DOHH2 (cell line): Measurements from ENCODE around the gene KAT6B.

Source experiments
- EZH2phosphoT487 ChIP-seq: fragments of 200-600 bp; sonication (generic); IDR thresholded peaks from 2 replicates; pipeline ENCODE4 v1.6.1; 2017; ENCODE audit warnings: borderline replicate concordance, mild to moderate bottlenecking, antibody characterized with exemption, low read length, moderate library complexity, mixed read lengths
- TF ChIP-seq, protein P1 (sequence below): fragments of 200-600 bp; sonication (generic); IDR thresholded peaks from one replicate; pipeline ENCODE4 v1.5.1; 2014; ENCODE audit warnings: antibody characterized with exemption, mild to moderate bottlenecking, low read depth, low read length; ENCODE audit not compliant: poor library complexity, severe bottlenecking

- TF ChIP-seq, protein P1, sequence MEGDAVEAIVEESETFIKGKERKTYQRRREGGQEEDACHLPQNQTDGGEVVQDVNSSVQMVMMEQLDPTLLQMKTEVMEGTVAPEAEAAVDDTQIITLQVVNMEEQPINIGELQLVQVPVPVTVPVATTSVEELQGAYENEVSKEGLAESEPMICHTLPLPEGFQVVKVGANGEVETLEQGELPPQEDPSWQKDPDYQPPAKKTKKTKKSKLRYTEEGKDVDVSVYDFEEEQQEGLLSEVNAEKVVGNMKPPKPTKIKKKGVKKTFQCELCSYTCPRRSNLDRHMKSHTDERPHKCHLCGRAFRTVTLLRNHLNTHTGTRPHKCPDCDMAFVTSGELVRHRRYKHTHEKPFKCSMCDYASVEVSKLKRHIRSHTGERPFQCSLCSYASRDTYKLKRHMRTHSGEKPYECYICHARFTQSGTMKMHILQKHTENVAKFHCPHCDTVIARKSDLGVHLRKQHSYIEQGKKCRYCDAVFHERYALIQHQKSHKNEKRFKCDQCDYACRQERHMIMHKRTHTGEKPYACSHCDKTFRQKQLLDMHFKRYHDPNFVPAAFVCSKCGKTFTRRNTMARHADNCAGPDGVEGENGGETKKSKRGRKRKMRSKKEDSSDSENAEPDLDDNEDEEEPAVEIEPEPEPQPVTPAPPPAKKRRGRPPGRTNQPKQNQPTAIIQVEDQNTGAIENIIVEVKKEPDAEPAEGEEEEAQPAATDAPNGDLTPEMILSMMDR, result no peak
- TF ChIP-seq EZH2phosphoT487, result no peak
These were observed 41.9 kb upstream of the KAT6B start for GRCh38 chr10:74784462-74784861.
